NCI-H69 (cell line): ENCODE data around the gene PSMD14.
"Not testable (repeated sequence)": the region's sequence is repeated elsewhere in the genome, so short reads cannot be mapped to it uniquely, and the experiment has no call there.

Experiments
- DNase-seq: peaks from one replicate; lab custom pipeline; 2025; lab: John Stamatoyannopoulos, UW

Gene PSMD14

GRCh38 chr2:161308178-161308955 is at the start of gene PSMD14:
Gene PSMD14 (plus strand): TSS chr2:161308425. CDS start chr2:161318826, 10,401 bp downstream.
- DNase-seq, result peak; percentile 93

GRCh38 chr2:161265874-161266273 is 42.4 kb upstream of the PSMD14 start:
- DNase-seq, result peak; percentile 77

- no peak for DNase-seq
These were observed 39.1 kb upstream of the PSMD14 start for GRCh38 chr2:161269111-161269510.

- peak; percentile 55 for DNase-seq
These were observed 35.0 kb upstream of the PSMD14 start for GRCh38 chr2:161273038-161273760.

GRCh38 chr2:161278564-161279229 is 29.5 kb upstream of the PSMD14 start:
- not testable (repeated sequence) for DNase-seq

GRCh38 chr2:161279230-161279815 is 28.9 kb upstream of the PSMD14 start:
- DNase-seq, result not testable (repeated sequence)

GRCh38 chr2:161280906-161281323 is 27.3 kb upstream of the PSMD14 start:
- not testable (repeated sequence) for DNase-seq

GRCh38 chr2:161281615-161282310 is 26.5 kb upstream of the PSMD14 start:
- DNase-seq, result not testable (repeated sequence)

GRCh38 chr2:161282311-161282644 is 25.9 kb upstream of the PSMD14 start:
- not testable (repeated sequence) for DNase-seq

GRCh38 chr2:161283926-161284325 is 24.3 kb upstream of the PSMD14 start:
- DNase-seq, result no peak

- DNase-seq, result no peak
These were observed 4.6 kb upstream of the PSMD14 start for GRCh38 chr2:161303535-161304050.

- peak; percentile 1 for DNase-seq
These were observed 1.3 kb upstream of the PSMD14 start for GRCh38 chr2:161306919-161307318.

- no peak for DNase-seq
These were observed 549 bp upstream of the PSMD14 start for GRCh38 chr2:161307676-161308075.

GRCh38 chr2:161312996-161313395 is 4.8 kb downstream of the PSMD14 start:
- DNase-seq, result no peak

GRCh38 chr2:161315380-161315779 is 7.2 kb downstream of the PSMD14 start:
- DNase-seq, result no peak

- no peak for DNase-seq
These were observed 8.5 kb downstream of the PSMD14 start for GRCh38 chr2:161316701-161317100.

- DNase-seq, result no peak
These were observed 13.9 kb downstream of the PSMD14 start for GRCh38 chr2:161321944-161322648.

GRCh38 chr2:161324876-161325275 is 16.7 kb downstream of the PSMD14 start:
- DNase-seq, result no peak

GRCh38 chr2:161327582-161327981 is 19.4 kb downstream of the PSMD14 start:
- no peak for DNase-seq

- DNase-seq, result no peak
These were observed 24.2 kb downstream of the PSMD14 start for GRCh38 chr2:161332371-161332967.
